SK-N-SH treated with all-trans-retinoic acid at 6 μM for 48 hours (cell line): ENCODE data around the gene ADAM10.

Experiments used
- ATAC-seq: fragments of 200-7000 bp; cut with Tn5 transposase; 3 replicates; pipeline ENCODE4 v1.9.1; 2020; ENCODE audit warnings: mild to moderate bottlenecking, moderate library complexity
- ARNTL ChIP-seq: fragments of 450-650 bp; formaldehyde crosslinking; IDR thresholded peaks from 2 replicates; pipeline ENCODE4 v1.5.0; 2020; ENCODE audit warnings: low read depth, mild to moderate bottlenecking, moderate library complexity, borderline replicate concordance
- BACH2 ChIP-seq: fragments of 250-450 bp; sonication (Bioruptor Pico); IDR thresholded peaks from 2 replicates; pipeline ENCODE4 v1.9.0; 2021; ENCODE audit warnings: mild to moderate bottlenecking, borderline replicate concordance
- ESRRG ChIP-seq: fragments of 250-450 bp; sonication (Bioruptor Pico); IDR thresholded peaks from 2 replicates; pipeline ENCODE4 v1.6.1; 2021; ENCODE audit warnings: mild to moderate bottlenecking
- GLIS3 ChIP-seq: fragments of 250-450 bp; sonication (Bioruptor Pico); IDR thresholded peaks from 2 replicates; pipeline ENCODE4 v1.5.0; 2020; ENCODE audit warnings: mild to moderate bottlenecking, moderate library complexity
- ISL1 ChIP-seq: fragments of 250-450 bp; sonication (Bioruptor Pico); IDR thresholded peaks from 2 replicates; pipeline ENCODE4 v2.1.2; 2022; ENCODE audit warnings: mild to moderate bottlenecking, moderate library complexity
- OSR1 ChIP-seq: fragments of 250-450 bp; sonication (Bioruptor Pico); IDR thresholded peaks from 2 replicates; pipeline ENCODE4 v1.8.0; 2022; ENCODE audit warnings: moderate library complexity, mild to moderate bottlenecking, inconsistent platforms
- PPARA ChIP-seq: fragments of 250-450 bp; sonication (Bioruptor Pico); IDR thresholded peaks from 2 replicates; pipeline ENCODE4 v1.5.0; 2020; ENCODE audit warnings: mild to moderate bottlenecking, borderline replicate concordance
- RARB ChIP-seq: fragments of 250-450 bp; sonication (Bioruptor Pico); IDR thresholded peaks from 2 replicates; pipeline ENCODE4 v1.8.0; 2021; ENCODE audit warnings: mild to moderate bottlenecking, moderate library complexity
- SNAI2 ChIP-seq: fragments of 250-450 bp; sonication (Bioruptor Pico); IDR thresholded peaks from 2 replicates; pipeline ENCODE4 v1.5.0; 2020; ENCODE audit warnings: mild to moderate bottlenecking, moderate library complexity
- TCF4 ChIP-seq: fragments of 250-450 bp; sonication (Bioruptor Pico); IDR thresholded peaks from 2 replicates; pipeline ENCODE4 v1.8.0; 2021; ENCODE audit warnings: mild to moderate bottlenecking, moderate library complexity, borderline replicate concordance
- TOX ChIP-seq: fragments of 250-450 bp; sonication (Bioruptor Pico); IDR thresholded peaks from 2 replicates; pipeline ENCODE4 v1.8.0; 2021; ENCODE audit warnings: mild to moderate bottlenecking, moderate library complexity, borderline replicate concordance
- ZFP3 ChIP-seq: fragments of 250-450 bp; sonication (Bioruptor Pico); IDR thresholded peaks from 2 replicates; pipeline ENCODE4 v1.5.0; 2020; ENCODE audit warnings: mild to moderate bottlenecking, moderate library complexity
- ZFP30 ChIP-seq: fragments of 450-650 bp; formaldehyde crosslinking; IDR thresholded peaks from 2 replicates; pipeline ENCODE4 v1.5.0; 2022; ENCODE audit warnings: mild to moderate bottlenecking, moderate library complexity
- ZNF565 ChIP-seq: fragments of 450-650 bp; formaldehyde crosslinking; conservative IDR thresholded peaks from 2 replicates; pipeline ENCODE4 v1.5.0; 2020; ENCODE audit warnings: low read depth, mild to moderate bottlenecking, moderate library complexity
- ZNF70 ChIP-seq: fragments of 450-650 bp; formaldehyde crosslinking; IDR thresholded peaks from 2 replicates; pipeline ENCODE4 v1.5.0; 2020; ENCODE audit warnings: mild to moderate bottlenecking, moderate library complexity
- ZNF8 ChIP-seq: fragments of 450-650 bp; formaldehyde crosslinking; IDR thresholded peaks from 2 replicates; pipeline ENCODE4 v1.5.0; 2020; ENCODE audit warnings: mild to moderate bottlenecking, moderate library complexity
- TF ChIP-seq, protein P1 (sequence below): fragments of 250-450 bp; sonication (Bioruptor Pico); IDR thresholded peaks from 2 replicates; pipeline ENCODE4 v1.8.0; 2021; ENCODE audit warnings: low read depth, mild to moderate bottlenecking, moderate library complexity, borderline replicate concordance
- TF ChIP-seq, protein P2 (sequence below): fragments of 250-450 bp; sonication (Bioruptor Pico); IDR thresholded peaks from 2 replicates; pipeline ENCODE4 v1.5.1; 2021; ENCODE audit warnings: mild to moderate bottlenecking, moderate library complexity
- TF ChIP-seq, protein P3 (sequence below): fragments of 250-450 bp; sonication (Bioruptor Pico); IDR thresholded peaks from 2 replicates; pipeline ENCODE4 v1.5.1; 2020; ENCODE audit warnings: low read depth, mild to moderate bottlenecking, moderate library complexity

Gene ADAM10

DNA sequence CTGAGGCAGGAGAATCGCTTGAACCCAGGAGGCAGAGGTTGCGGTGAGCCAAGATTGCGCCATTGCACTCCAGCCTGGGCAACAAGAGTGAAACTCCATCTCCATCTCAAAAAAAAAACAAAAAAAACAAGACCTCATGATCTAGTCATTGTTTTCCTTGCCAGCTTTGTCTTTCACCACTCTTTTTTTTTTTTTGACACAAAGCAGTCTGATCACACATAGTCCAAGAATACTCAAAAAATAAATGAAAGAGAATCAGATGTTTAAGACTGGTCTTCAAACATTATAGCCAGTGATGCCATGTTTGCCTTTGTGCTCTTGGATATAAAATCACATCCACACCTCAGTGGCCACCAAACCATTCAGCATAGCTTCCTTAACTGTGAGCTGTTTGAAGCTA, 5.8 kb upstream of the ADAM10 start:
- TF ChIP-seq TCF4 (CRISPR knock-in tag) (no peak), ZFP3 (CRISPR knock-in tag) (no peak)
- no peak for ATAC-seq

DNA sequence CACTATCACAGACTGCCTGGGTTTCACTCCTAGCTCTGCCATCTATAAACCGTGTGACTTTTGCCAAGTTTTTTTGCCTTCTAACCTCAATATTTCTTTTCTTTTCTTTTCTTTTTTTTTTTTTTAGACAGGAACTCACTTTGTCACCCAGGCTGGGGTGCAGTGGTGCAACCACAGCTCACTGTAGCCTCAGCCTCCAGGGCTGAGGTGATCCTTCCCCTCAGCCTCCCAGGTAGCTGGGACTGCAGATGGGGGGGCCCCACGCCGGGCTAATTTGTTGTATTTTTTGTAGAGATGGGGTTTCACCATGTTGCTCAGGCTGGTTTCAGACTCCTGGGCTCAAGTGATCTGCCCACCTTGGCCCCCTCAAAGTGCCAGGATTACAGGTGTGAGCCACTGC, 3.2 kb upstream of the ADAM10 start:
- TF ChIP-seq PPARA (no peak), ZFP3 (CRISPR knock-in tag) (no peak), BACH2 (CRISPR knock-in tag) (no peak), ZNF565 (no peak), ZFP30 (CRISPR knock-in tag) (no peak), TOX (no peak), ARNTL (CRISPR knock-in tag) (no peak), ISL1 (no peak), GLIS3 (CRISPR knock-in tag) (no peak), ZNF70 (no peak), TCF4 (CRISPR knock-in tag) (no peak), RARB (CRISPR knock-in tag) (no peak), OSR1 (CRISPR knock-in tag) (no peak)
- TF ChIP-seq, protein P1, sequence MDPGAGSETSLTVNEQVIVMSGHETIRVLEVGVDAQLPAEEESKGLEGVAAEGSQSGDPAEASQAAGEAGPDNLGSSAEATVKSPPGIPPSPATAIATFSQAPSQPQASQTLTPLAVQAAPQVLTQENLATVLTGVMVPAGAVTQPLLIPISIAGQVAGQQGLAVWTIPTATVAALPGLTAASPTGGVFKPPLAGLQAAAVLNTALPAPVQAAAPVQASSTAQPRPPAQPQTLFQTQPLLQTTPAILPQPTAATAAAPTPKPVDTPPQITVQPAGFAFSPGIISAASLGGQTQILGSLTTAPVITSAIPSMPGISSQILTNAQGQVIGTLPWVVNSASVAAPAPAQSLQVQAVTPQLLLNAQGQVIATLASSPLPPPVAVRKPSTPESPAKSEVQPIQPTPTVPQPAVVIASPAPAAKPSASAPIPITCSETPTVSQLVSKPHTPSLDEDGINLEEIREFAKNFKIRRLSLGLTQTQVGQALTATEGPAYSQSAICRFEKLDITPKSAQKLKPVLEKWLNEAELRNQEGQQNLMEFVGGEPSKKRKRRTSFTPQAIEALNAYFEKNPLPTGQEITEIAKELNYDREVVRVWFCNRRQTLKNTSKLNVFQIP (CRISPR knock-in tag): no peak
- TF ChIP-seq, protein P2, sequence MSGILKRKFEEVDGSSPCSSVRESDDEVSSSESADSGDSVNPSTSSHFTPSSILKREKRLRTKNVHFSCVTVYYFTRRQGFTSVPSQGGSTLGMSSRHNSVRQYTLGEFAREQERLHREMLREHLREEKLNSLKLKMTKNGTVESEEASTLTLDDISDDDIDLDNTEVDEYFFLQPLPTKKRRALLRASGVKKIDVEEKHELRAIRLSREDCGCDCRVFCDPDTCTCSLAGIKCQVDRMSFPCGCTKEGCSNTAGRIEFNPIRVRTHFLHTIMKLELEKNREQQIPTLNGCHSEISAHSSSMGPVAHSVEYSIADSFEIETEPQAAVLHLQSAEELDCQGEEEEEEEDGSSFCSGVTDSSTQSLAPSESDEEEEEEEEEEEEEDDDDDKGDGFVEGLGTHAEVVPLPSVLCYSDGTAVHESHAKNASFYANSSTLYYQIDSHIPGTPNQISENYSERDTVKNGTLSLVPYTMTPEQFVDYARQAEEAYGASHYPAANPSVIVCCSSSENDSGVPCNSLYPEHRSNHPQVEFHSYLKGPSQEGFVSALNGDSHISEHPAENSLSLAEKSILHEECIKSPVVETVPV: no peak
- TF ChIP-seq, protein P3, sequence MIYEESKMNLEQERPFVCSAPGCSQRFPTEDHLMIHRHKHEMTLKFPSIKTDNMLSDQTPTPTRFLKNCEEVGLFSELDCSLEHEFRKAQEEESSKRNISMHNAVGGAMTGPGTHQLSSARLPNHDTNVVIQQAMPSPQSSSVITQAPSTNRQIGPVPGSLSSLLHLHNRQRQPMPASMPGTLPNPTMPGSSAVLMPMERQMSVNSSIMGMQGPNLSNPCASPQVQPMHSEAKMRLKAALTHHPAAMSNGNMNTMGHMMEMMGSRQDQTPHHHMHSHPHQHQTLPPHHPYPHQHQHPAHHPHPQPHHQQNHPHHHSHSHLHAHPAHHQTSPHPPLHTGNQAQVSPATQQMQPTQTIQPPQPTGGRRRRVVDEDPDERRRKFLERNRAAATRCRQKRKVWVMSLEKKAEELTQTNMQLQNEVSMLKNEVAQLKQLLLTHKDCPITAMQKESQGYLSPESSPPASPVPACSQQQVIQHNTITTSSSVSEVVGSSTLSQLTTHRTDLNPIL: no peak
- no peak for ATAC-seq

DNA sequence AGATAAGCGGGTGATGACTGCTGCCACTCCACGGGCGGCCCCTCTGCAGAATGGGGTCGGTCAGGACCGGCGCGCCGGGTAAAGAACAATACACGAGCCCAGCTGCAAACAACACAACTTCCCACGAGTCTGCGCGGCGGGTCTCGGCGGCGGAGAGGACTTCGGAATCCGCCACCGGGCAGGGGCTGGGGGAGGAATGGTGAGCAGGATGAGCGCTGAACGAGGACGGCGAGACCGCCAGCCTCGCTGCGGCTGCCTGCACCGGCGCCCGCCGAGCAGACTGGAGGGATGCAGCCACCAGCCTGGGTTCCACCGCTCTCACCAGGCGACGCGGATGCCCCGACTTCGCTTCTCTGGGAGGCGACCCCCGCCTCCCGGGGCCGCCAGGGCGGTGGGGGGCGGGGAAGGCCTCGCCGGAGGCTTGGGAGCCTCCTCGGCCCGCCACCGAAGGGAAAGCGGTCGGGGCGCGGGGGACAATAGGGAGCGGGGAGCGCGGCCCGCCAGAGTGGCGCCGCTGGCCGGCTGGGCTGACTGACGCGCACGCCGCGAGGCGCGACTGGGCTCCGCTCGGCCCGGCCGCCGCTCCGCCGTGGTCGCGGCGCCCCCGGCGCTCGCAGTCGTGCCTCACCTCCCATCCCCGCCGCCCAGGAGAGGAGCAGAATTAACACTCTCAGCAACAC, 515 bp downstream of the ADAM10 start:
- TF ChIP-seq ARNTL (CRISPR knock-in tag) (no peak), PPARA (no peak), SNAI2 (CRISPR knock-in tag) (no peak), GLIS3 (CRISPR knock-in tag) (no peak), BACH2 (CRISPR knock-in tag) (no peak), TOX (no peak), ZFP30 (CRISPR knock-in tag) (no peak), ZNF8 (CRISPR knock-in tag) (no peak), ZFP3 (CRISPR knock-in tag) (no peak), OSR1 (CRISPR knock-in tag) (no peak), ESRRG (CRISPR knock-in tag) (no peak)
- TF ChIP-seq, protein P2: no peak
- TF ChIP-seq, all 23 proteins: peak for 0
- ATAC-seq: peak; percentile 51

DNA sequence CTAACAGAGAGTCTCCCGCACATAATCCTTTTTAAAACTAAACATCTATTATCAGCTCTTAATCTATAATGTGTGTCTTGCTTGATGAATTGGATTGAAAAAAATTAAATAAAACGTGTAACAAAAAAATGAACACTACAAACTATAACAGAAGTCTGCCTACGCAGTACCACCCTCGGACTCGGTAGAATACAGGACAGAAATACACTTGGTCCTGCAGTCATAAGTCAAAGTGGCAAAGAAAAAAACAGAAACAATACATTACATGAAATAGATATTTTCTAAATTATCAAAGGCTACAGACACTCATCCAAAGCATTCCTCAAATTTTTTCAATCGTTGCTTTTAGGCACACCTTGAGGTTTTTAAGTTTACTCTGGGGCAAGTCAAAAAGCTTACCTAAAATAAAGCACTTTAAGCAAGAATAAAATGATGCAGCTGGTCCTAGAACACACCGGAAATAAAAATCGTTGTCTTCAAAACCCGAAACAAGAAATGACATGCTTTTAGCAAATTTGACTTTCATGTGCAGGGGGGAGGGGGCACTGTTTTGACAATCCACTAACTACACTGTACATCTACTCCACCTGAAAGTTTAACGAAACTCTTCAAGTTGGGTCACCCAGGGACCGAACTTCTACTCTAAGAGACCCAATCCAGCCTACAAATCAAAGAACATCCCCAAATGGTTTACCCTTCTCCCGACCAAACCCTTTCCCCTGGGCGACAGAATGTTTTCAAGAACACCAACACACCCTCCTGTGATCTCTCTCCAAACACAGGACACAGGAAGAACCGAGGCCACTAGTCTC, 1.3 kb downstream of the ADAM10 start:
- ATAC-seq: no peak
- no peak for TF ChIP-seq ZNF70
- TF ChIP-seq, protein P3: no peak
